HAP-1 (cell line): ENCODE measurements around the gene APPL1.

Experiments
- DNase-seq, 2 experiments: peaks; one replicate each; pipeline ENCODE4 v3.0.0-alpha.2; 2016 to 2020; ENCODE audit warnings: low spot score in 2 of 2
- H3K27me3 ChIP-seq: fragments of 250-450 bp; sonication (Bioruptor Pico); 2 replicates; pipeline ENCODE4 v1.5.1; 2020; ENCODE audit warnings: low read depth, mild to moderate bottlenecking, moderate library complexity
- H3K36me3 ChIP-seq: fragments of 250-450 bp; sonication (Bioruptor Pico); replicated peaks from 2 replicates; pipeline ENCODE4 v1.5.1; 2020; ENCODE audit warnings: mild to moderate bottlenecking
- H3K4me1 ChIP-seq: fragments of 250-450 bp; sonication (Bioruptor Pico); 2 replicates; pipeline ENCODE4 v1.5.1; 2020; ENCODE audit warnings: mild to moderate bottlenecking
- H3K4me3 ChIP-seq: fragments of 250-450 bp; sonication (Bioruptor Pico); 2 replicates; pipeline ENCODE4 v1.5.1; 2020; ENCODE audit warnings: mild to moderate bottlenecking, moderate library complexity
- H3K9me3 ChIP-seq: fragments of 250-450 bp; sonication (Bioruptor Pico); 2 replicates; pipeline ENCODE4 v1.5.1; 2020; ENCODE audit warnings: mild to moderate bottlenecking, moderate library complexity
- in situ Hi-C: fragments of 300-500 bp; cut with MboI; formaldehyde crosslinking; loops from 3 replicates; pipeline ENCODE4 v1.14.3; 2020; ENCODE audit warnings: low sequenced_read_pairs, inconsistent platforms, mixed read lengths

APPL1 gene

GRCh38 chr3:57227204-57227929 is at the start of gene APPL1:
Gene APPL1, plus strand, starts transcription at chr3:57227729. Its CDS starts 155 bp downstream, at chr3:57227884.
- peaks cover 8% of the 10 kb centered on the region for H3K4me1 ChIP-seq
- peak within 1 kb of the TSS; percentile 70 for H3K4me3 ChIP-seq
- peak; percentile 88 to 95 for DNase-seq
- no peaks in the 10 kb centered on the region for H3K9me3 ChIP-seq
- in situ Hi-C loops, result no loop called here
- H3K27me3 ChIP-seq, result no peaks in the 10 kb centered on the region
- H3K36me3 ChIP-seq, result no peaks in the 10 kb centered on the region

- Histone ChIP-seq H3K4me3 (no peak overlapping the region), H3K4me1 (no peaks in the 10 kb centered on the region), H3K9me3 (no peaks in the 10 kb centered on the region), H3K27me3 (peaks cover 10% of the 10 kb centered on the region), H3K36me3 (no peaks in the 10 kb centered on the region)
- in situ Hi-C loops, result no loop called here
- no peak for DNase-seq
Observed at GRCh38 chr3:57179580-57180410, 47.7 kb upstream of the APPL1 start.

GRCh38 chr3:57184526-57184925 is 43.0 kb upstream of the APPL1 start:
- Histone ChIP-seq H3K9me3 (no peaks in the 10 kb centered on the region), H3K27me3 (no peaks in the 10 kb centered on the region; the same call in 1 of the 2 replicates), H3K4me1 (no peaks in the 10 kb centered on the region), H3K4me3 (no peak overlapping the region), H3K36me3 (no peaks in the 10 kb centered on the region)
- DNase-seq, result no peak
- in situ Hi-C loops, result no loop called here

GRCh38 chr3:57192028-57192427 is 35.5 kb upstream of the APPL1 start:
- DNase-seq, result no peak
- in situ Hi-C loops, result no loop called here
- Histone ChIP-seq H3K4me3 (no peak overlapping the region), H3K36me3 (no peaks in the 10 kb centered on the region), H3K9me3 (no peaks in the 10 kb centered on the region), H3K27me3 (peaks cover 2% of the 10 kb centered on the region), H3K4me1 (no peaks in the 10 kb centered on the region)

GRCh38 chr3:57194641-57195040 is 32.9 kb upstream of the APPL1 start:
- H3K4me3 ChIP-seq, result no peak overlapping the region
- DNase-seq, result no peak
- H3K36me3 ChIP-seq, result no peaks in the 10 kb centered on the region
- in situ Hi-C loops, result no loop called here
- peaks cover 2% of the 10 kb centered on the region for H3K4me1 ChIP-seq
- H3K27me3 ChIP-seq, result peaks cover 12% of the 10 kb centered on the region
- no peaks in the 10 kb centered on the region for H3K9me3 ChIP-seq

- Histone ChIP-seq H3K9me3 (no peaks in the 10 kb centered on the region), H3K36me3 (no peaks in the 10 kb centered on the region), H3K27me3 (peaks cover 15% of the 10 kb centered on the region), H3K4me1 (peaks cover 7% of the 10 kb centered on the region), H3K4me3 (no peak within 1 kb of the TSS)
- in situ Hi-C loops, result no loop called here
- peak; percentile 30 to 40 for DNase-seq
Observed at GRCh38 chr3:57199895-57200297, 27.6 kb upstream of the APPL1 start, which contains the start of gene HESX1. Gene HESX1, minus strand, starts transcription at chr3:57199978. Its CDS starts 60 bp downstream, at chr3:57199918.

- no peaks in the 10 kb centered on the region for H3K4me1 ChIP-seq
- no peak overlapping the region for H3K4me3 ChIP-seq
- in situ Hi-C loops, result no loop called here
- no peak for DNase-seq
- H3K36me3 ChIP-seq, result no peaks in the 10 kb centered on the region
- H3K27me3 ChIP-seq, result peaks cover 6% of the 10 kb centered on the region; the same call in 1 of the 2 replicates
- no peaks in the 10 kb centered on the region for H3K9me3 ChIP-seq
Observed at GRCh38 chr3:57206423-57206822, 21.1 kb upstream of the APPL1 start.

GRCh38 chr3:57221883-57222282 is 5.6 kb upstream of the APPL1 start:
- in situ Hi-C loops, result no loop called here
- no peaks in the 10 kb centered on the region for H3K36me3 ChIP-seq

GRCh38 chr3:57224856-57225255 is 2.7 kb upstream of the APPL1 start:
- H3K4me1 ChIP-seq, result peaks cover 8% of the 10 kb centered on the region
- DNase-seq, result no peak
- in situ Hi-C loops, result no loop called here
- no peaks in the 10 kb centered on the region for H3K9me3 ChIP-seq
- no peaks in the 10 kb centered on the region for H3K27me3 ChIP-seq
- H3K4me3 ChIP-seq, result no peak overlapping the region
- no peaks in the 10 kb centered on the region for H3K36me3 ChIP-seq

More at GRCh38 chr3:57221883-57222282, 5.6 kb upstream of the APPL1 start:
- Histone ChIP-seq H3K4me1 (peaks cover 5% of the 10 kb centered on the region), H3K4me3 (no peak overlapping the region), H3K27me3 (no peaks in the 10 kb centered on the region), H3K9me3 (no peaks in the 10 kb centered on the region)
- no peak for DNase-seq

GRCh38 chr3:57226176-57226575 is 1.4 kb upstream of the APPL1 start:
- no peaks in the 10 kb centered on the region for H3K36me3 ChIP-seq
- no peak for DNase-seq
- no peaks in the 10 kb centered on the region for H3K27me3 ChIP-seq
- in situ Hi-C loops, result no loop called here
- H3K9me3 ChIP-seq, result no peaks in the 10 kb centered on the region
- no peak overlapping the region for H3K4me3 ChIP-seq
- peaks cover 8% of the 10 kb centered on the region for H3K4me1 ChIP-seq

GRCh38 chr3:57227930-57228751 is 612 bp downstream of the APPL1 start:
- Histone ChIP-seq H3K4me3 (peak overlapping the region; percentile 70), H3K4me1 (peaks cover 8% of the 10 kb centered on the region), H3K36me3 (no peaks in the 10 kb centered on the region), H3K9me3 (no peaks in the 10 kb centered on the region), H3K27me3 (no peaks in the 10 kb centered on the region)
- in situ Hi-C loops, result no loop called here
- DNase-seq, result peak; percentile 61 to 63

GRCh38 chr3:57230006-57230405 is 2.5 kb downstream of the APPL1 start:
- no peak overlapping the region for H3K4me3 ChIP-seq
- in situ Hi-C loops, result no loop called here
- H3K4me1 ChIP-seq, result peaks cover 8% of the 10 kb centered on the region
- H3K9me3 ChIP-seq, result no peaks in the 10 kb centered on the region
- H3K36me3 ChIP-seq, result no peaks in the 10 kb centered on the region
- no peak for DNase-seq
- H3K27me3 ChIP-seq, result no peaks in the 10 kb centered on the region

- H3K36me3 ChIP-seq, result peaks cover 17% of the 10 kb centered on the region
- no peaks in the 10 kb centered on the region for H3K9me3 ChIP-seq
- no peak overlapping the region for H3K4me3 ChIP-seq
- H3K4me1 ChIP-seq, result no peaks in the 10 kb centered on the region; the same call in 1 of the 2 replicates
- in situ Hi-C loops, result no loop called here
- DNase-seq, result no peak
- H3K27me3 ChIP-seq, result no peaks in the 10 kb centered on the region
Observed at GRCh38 chr3:57233799-57234198, 6.3 kb downstream of the APPL1 start.
